Measurements from ENCODE around the gene GPSM1.

GRCh38 chr9:136367296-136368145 is 40.2 kb downstream of the GPSM1 start:
- TF ChIP-seq TEAD4 (CRISPR knock-in tag; IDR thresholded peaks at IDR 0.05), result no peak
- TF ChIP-seq CTCF (IDR thresholded peaks at IDR 0.05), result no peak
- TF ChIP-seq MAX (CRISPR knock-in tag; IDR thresholded peaks at IDR 0.05), result no peak
- TF ChIP-seq FOXP1 (CRISPR knock-in tag; IDR thresholded peaks at IDR 0.05; ENCODE audit: borderline replicate concordance), result 0 out of 2 replicates have a peak, but pooled peaks have one; percentile 35
- no peak for TF ChIP-seq TCF7 (CRISPR knock-in tag; IDR thresholded peaks at IDR 0.05; ENCODE audit: low read depth)
- TF ChIP-seq KAT7 (CRISPR knock-in tag; IDR thresholded peaks at IDR 0.05; ENCODE audit: borderline replicate concordance), result no peak
- no peak for TF ChIP-seq ARID4B (CRISPR knock-in tag; IDR thresholded peaks at IDR 0.05; ENCODE audit: borderline replicate concordance)
- TF ChIP-seq NR1H2 (CRISPR knock-in tag; IDR thresholded peaks at IDR 0.05), result no peak
- no peak for TF ChIP-seq NFE2L1 (CRISPR knock-in tag; IDR thresholded peaks at IDR 0.05)
- no peak for TF ChIP-seq ATF1 (CRISPR knock-in tag; IDR thresholded peaks at IDR 0.05)
- no peak for TF ChIP-seq CREB1 (CRISPR knock-in tag; IDR thresholded peaks at IDR 0.05)

Data from WTC11 (cell line).